ENCODE measurements around the gene DCUN1D5.
"Not testable (repeated sequence)": the region's sequence is repeated elsewhere in the genome, so short reads cannot be mapped to it uniquely, and the experiment has no call there.

The DCUN1D5 gene

DNA sequence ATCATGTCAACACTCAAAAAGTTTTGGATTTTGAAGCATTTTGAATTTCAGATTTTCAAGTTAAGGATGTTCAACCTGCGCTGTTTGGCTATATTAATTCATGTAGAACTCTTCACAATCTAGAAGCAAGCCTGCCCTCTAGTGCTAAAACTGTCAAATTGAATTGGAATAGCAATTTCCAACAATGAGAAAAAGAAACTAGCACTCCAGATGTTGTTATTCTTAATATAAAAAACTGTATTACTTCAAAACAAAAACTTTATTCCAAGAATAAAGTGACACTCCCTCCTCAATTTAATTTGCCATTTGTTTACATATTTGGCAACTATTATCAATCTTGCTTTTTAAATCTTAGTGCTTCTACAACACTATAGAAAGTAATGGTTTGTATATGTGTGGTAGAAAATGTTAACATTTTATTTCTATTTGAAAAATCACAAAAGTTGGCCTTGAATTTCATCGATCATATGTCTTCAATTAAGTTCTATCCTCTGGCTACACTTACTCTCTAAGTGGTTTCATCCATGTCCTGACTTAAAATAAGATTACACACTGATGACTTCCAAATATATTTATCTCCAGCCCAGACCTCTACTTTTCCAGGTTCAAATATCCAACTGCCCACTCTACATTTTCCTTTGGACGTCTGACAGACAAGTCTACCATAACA, 36.6 kb downstream of the DCUN1D5 start:
- DNase-seq (ENCODE audit: low spot score) = no peak

DNA sequence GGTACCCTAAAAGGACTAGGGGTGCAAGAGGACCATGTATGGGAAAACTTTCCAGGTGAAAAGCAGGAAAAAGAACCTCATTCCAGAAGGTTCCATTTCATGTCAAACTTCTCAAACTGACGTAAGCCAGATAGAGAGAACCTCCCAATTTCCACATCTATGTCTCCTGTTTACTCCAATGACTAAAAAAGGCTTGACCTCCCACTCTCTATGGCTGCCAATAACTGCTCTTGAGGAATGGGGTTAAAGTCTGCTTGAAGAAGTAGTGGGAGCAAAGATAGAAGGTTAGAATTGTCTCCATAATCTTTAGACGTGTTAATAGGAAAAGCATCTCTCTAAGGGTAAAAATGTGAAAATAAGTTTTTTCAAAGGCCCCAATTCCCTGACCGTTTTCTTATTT, 38.0 kb downstream of the DCUN1D5 start:
- no peak for DNase-seq (ENCODE audit: low spot score)

DNA sequence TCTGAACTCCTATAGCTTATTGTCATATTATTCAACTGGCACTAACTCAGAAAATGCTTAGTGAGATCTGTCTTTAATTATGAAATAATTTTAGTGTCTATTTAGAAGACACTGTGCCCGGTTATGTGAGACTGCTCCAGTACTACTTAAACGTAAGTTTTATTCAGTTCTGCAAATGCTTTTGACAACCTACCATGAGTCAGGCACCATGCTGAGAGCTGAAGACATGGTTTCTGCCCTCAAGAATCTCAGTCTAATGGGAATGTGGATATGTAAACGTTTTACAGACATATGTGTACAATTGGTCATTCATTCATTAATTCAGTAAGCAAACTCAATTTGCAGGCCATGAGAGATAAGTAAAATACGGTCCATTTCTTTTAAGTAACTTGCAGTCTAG, 40.0 kb downstream of the DCUN1D5 start:
- no peak for DNase-seq (ENCODE audit: low spot score)

DNA sequence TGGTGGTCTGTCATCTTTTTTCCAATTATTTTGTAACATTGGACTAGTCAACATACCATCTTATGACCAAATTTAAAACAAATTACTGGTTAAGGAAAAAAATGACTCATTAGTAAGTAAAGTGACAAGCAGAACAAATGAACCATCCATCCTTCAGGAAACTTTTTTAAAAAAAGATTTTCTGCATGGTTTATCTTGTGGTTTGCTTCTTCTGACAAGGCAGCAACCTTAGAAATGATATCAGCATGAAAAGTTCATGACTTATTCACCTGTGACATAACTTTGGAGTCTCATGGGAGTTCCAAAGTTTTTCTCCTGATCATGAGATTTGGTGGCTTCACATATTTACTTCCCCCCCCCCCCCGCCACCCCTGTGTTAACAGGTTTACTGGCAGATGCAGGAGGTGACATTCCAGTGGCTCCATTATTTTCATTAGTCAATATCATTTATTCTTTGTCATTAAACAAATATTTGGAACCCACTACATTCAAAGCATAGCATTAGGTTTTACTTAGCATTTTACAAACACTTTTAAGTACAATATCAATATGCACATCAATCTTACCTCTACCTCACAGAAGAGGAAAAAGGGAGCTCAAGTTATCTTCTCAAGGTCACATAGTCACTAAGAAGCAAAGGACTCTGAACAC, 40.7 kb downstream of the DCUN1D5 start:
- no peak for DNase-seq (ENCODE audit: low spot score)

DNA sequence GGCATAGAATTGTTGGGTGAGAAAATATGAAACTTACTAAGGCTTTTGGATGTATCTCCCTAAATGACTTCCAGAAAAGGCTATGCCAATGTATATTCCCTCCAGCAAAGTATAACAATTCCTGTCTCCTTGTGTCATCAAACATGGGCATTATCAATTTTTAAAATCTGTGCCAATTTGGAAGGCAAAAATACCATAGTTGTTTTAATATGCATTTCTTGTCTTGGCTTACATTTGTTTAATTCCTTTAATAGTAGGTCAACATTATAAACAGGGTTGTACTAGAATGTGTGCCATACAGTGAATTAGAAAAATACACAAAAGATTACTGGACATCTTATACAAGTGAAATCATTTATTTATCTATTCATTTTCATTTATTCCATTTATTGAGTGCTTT, 41.6 kb downstream of the DCUN1D5 start:
- DNase-seq (ENCODE audit: low spot score) = no peak

DNA sequence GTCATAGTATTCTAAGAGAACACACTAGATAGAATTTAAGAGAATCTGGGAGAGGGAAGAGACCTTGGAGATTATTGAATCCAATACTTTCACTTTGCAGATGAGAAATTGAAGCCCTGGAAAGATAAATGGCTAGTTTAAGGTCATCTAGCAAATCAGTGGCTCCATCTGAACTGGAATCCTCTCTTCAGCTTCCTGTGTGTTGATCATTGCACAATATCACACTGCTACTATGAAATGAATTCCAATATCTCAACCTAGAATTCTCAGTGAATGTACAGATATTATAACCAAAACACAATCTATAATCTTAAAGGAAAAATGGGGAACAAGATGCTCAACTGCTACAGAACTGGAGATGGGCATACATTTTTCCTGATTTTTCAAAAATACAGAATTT, 44.1 kb downstream of the DCUN1D5 start:
- no peak for DNase-seq (ENCODE audit: low spot score)

DNA sequence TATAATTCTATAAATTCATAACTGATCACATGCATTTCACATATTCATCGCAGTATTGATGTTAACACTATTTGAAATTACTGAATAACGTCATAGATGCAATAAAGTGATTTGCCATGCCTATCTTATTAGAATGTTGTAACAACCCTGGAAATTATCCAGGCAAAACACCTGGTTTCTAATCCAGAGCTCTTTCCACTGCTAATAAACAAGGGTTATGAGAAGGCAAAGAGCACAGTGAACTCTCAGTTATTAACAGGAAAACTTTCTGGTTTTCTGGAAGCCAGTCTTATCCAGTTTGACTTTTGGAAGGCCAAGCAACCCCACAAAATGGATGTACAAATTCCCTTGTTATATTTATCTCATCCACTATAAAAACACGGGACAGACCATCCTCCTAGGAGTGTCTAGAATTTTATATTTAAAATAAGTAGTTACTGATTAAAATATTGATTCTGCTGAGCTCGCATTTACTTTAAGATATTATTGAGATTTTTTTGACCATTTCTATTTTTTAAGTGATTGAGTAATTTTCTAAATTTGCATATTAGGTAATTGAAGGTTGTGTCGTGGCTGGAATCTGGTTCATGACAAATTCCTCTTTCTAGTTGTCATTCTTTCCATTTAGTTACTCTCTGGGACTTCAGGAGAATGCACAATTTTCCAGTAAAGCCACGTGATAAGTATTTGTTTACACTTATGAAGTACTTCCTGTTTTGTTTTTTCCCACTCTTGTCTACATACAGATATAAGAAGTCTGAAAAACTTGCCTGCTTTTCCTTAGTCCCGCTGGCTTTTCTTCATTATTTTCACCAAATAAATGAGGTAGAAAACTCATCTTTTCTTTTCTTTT, 47.9 kb downstream of the DCUN1D5 start:
- no peak for DNase-seq (ENCODE audit: low spot score)

DNA sequence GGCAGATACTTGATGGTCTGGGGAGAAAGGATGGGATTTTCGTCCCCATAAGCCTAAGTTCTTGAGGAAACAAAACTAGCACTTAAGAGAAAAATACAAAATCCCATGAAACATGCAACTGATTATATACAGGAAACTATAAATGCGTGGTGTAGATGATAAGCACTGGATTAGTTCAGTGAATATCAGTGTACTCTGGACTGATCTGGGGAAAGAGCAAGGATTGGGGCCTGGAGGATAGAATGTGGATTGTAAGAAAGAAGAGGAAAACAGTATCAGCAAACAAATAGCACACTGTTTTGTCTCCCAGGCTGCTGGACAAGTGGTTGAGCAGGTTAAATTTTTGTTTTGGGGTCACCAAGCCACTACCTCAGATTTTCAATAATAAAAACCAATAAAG, 49.8 kb downstream of the DCUN1D5 start:
- no peak for DNase-seq (ENCODE audit: low spot score)

DNA sequence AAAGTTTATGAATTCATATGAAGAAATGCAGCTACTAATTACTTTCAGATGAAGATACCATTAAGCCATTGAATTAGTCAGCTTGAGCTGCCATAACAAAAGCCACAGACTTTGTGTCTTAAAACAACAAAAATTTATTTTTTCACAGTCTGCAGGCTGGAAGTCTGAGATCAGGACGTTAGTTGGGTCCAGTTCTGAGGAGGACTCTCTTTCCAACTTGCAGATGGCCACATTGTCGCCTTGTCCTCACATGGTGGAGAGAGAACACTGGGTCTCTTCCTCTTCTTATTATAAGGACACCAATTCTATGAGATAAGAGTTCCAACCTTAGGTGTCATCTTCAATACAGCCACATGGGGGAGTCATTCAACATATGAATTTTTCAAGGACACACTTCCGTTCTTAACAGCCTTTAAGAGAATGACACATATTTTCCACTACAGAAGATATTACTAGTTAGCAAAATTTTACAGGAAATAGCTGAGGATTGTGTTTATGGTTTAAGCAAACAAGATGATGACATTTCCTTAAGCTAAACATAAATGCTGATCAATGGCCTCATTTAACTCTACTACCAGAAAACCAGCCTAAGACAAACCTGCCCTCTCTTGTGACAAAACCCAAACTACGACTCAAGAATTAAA, 56.0 kb downstream of the DCUN1D5 start:
- no peak for DNase-seq (ENCODE audit: low spot score)

DNA sequence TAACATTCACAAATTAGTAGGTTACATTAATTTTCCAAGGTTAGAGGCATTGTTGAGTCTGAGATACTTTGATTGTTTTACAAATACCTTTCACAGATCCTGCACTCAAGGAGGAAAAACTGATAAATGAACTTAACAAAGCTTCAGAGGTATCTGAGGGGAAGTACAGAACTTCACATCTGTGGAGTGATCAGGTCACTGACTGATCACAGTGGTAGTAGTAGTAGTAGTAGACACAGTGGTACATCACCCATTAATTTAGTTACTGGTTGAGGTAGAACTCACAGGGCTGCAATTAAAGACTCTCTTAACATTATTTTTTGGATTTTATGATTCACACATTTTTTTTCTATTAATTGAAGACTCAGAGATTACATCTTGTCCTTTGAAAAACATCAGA, 56.7 kb downstream of the DCUN1D5 start:
- DNase-seq (ENCODE audit: low spot score) = no peak

DNA sequence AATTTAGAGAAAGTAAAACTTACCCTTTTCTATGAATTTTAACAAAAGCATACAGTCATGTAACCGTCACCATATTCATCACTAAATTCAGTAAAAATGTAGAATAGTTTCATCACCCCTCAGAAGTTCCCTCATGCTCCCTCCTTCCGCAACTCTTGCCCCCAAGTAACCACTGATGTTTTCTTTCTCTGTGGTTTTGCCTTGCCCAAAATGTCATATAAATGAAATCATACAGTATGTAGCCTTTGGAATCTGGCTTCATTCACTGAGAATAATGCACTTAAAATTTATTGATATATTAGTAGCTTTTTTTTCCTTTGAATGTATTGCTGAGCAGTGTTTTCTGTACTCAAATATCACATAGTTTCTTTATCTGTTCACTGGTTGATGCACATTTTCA, 60.1 kb downstream of the DCUN1D5 start:
- DNase-seq (ENCODE audit: low spot score) = no peak

DNA sequence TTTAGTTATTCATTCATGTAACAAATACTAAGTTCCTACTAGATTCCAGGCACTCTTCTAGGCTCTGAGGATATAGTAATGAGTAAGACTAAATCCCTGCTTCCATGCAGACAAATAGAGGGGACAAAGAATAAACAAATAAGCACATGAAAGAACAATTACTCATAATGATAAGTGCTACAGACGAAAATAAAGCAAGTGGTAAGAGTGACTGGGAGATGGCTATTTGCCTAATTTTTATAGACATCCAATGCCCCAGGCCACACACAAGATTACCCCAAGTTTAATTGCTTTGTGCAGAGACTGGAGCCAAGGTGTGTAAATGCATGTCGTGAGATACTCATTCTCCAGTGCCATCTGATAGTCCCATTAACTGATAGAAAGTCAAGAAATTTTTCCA, 62.6 kb downstream of the DCUN1D5 start:
- no peak for DNase-seq (ENCODE audit: low spot score)

DNA sequence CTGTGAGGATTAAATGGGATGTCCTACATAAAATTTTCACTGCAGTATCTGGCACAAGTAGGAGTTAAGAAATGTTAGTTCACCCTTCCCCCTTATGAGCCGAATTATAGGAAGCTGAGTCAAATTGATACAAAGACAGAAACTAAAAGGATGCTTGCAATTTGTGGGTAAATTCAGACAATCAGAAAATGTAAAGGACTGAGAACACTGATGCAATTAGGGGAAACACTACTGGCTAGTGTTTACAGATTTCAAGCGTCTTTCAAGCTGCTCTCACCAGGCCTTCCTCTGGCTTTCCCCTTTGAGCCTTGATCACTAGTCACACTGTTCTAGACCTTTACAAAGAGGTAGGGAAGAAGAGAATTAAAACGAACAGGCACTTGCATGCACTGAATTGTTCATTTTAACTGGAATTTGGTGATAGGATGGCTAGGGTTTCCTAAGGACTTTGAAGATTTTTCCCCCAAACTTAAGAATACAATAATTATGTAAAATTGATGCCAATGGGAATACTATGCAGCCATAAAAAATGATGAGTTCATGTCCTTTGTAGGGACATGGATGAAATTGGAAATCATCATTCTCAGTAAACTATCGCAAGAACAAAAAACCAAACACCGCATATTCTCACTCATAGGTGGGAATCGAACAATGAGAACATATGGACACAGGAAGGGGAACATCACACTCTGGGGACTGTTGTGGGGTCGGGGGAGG, 63.5 kb downstream of the DCUN1D5 start:
- not testable (repeated sequence) for DNase-seq (ENCODE audit: low spot score)

DNA sequence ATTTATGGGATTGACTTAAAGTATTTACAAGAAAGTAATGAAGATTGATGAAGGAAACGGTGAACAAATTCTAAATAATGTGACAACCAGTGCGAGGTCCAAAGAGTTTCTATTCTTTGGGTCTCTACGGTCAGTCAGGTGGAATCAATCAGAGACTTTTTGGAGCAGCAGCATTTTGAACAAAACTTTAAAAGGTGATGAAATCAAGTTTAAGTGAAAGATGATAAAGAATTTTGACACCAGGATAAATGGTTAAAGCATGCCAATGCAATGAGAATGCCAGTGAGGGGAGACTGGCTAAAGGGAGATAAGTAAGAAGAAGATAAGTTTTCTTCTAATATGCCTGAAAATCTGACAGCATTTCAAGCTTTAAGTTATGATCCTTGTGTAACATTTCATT, 67.9 kb downstream of the DCUN1D5 start:
- DNase-seq (ENCODE audit: low spot score) = no peak

DNA sequence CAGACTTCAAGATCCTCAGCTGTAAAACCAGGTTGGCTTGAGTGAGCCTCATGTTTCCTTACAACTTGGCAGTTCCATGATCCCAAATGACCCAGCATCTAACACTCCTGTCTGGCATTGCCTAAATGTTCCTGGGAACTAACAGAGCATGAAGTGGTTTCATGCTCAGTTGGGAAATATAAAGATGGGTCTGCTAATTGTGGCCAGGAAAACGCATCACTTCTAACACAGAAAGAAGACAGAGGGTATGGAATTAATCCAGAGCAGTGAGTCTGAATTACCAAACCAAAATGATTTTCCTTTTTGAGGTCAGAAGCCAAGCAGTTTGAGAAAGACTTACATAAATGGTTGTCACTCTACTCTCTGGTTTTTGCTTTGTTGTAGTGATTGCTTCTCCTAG, 75.9 kb downstream of the DCUN1D5 start:
- DNase-seq (ENCODE audit: low spot score) = no peak

DNA sequence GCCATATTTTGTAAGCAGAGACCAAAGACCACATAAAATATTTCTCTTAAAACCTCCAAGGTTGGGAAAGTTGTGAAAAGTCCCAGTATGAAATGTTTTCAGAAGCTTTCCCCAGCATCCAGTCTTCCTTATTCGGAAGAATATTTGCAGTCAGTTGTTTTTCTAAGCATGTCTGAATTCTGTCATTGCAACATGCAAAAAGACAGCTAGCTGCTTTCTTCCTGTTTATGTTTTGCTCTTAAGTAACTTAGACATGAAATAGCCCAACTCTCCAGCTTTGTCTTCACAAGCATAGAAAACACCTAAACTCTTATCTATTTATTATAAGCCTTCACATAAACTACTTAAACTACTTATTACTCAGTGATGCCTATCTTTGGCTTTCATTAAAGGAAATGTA, 78.5 kb downstream of the DCUN1D5 start:
- DNase-seq (ENCODE audit: low spot score) = no peak
